ENCODE results near the gene CDK12. TPM values are rescaled to one million over a fixed set of nuclear protein-coding genes. Genes with fewer than 3 reads are reported as not detected.
"Not testable (repeated sequence)": the region's sequence is repeated elsewhere in the genome, so short reads cannot be mapped to it uniquely, and the experiment has no call there.

The CDK12 gene
- total RNA-seq, 2 donors from 2014 or later: 40.1 to 55.3 TPM

GRCh38 chr17:39531252-39531651, 70.0 kb downstream of the CDK12 start:
- Histone ChIP-seq H3K4me1 (no peaks in the 10 kb centered on the region), H3K4me3 (no peak overlapping the region), H3K27me3 (no peaks in the 10 kb centered on the region), H3K9ac (ENCODE audit: low read depth in 2 of 2, low read length in 2 of 2) (peak overlapping the region in 1 of 2 donors; percentile 18), H3K9me3 (no peaks in the 10 kb centered on the region), H3K27ac (no peak overlapping the region), H3K36me3 (peaks cover 16% of the 10 kb centered on the region)
- intact Hi-C loops (cut with DNase I): no loop called here
- DNase-seq: no peak
- no peak for TF ChIP-seq CTCF (IDR thresholded peaks at IDR 0.05)

- no peaks in the 10 kb centered on the region for H3K9me3 ChIP-seq
- DNase-seq: no peak
- H3K9ac ChIP-seq (ENCODE audit: low read depth in 2 of 2, low read length in 2 of 2): no peak overlapping the region
- no peaks in the 10 kb centered on the region for H3K4me1 ChIP-seq
- TF ChIP-seq CTCF (IDR thresholded peaks at IDR 0.05): no peak
- peaks cover 8% of the 10 kb centered on the region for H3K36me3 ChIP-seq
- intact Hi-C loops (cut with DNase I): no loop called here
- no peak overlapping the region for H3K4me3 ChIP-seq
- H3K27me3 ChIP-seq: no peaks in the 10 kb centered on the region
- no peak overlapping the region for H3K27ac ChIP-seq
These were observed 72.6 kb downstream of the CDK12 start for GRCh38 chr17:39533891-39534290.

- Histone ChIP-seq H3K9me3 (no peaks in the 10 kb centered on the region), H3K9ac (ENCODE audit: low read depth in 2 of 2, low read length in 2 of 2) (no peak overlapping the region), H3K36me3 (peaks cover 8% of the 10 kb centered on the region), H3K4me1 (no peaks in the 10 kb centered on the region), H3K27me3 (no peaks in the 10 kb centered on the region), H3K27ac (no peak overlapping the region), H3K4me3 (no peak overlapping the region)
- DNase-seq: no peak
- intact Hi-C loops (cut with DNase I): no loop called here
- no peak for TF ChIP-seq CTCF (IDR thresholded peaks at IDR 0.05)
These were observed 73.6 kb downstream of the CDK12 start for GRCh38 chr17:39534768-39535405.

- H3K4me1 ChIP-seq: no peaks in the 10 kb centered on the region
- H3K9ac ChIP-seq (ENCODE audit: low read depth in 2 of 2, low read length in 2 of 2): no peak overlapping the region
- no peaks in the 10 kb centered on the region for H3K36me3 ChIP-seq
- no peak for DNase-seq
- no peaks in the 10 kb centered on the region for H3K9me3 ChIP-seq
- H3K4me3 ChIP-seq: no peak overlapping the region
- no peak for TF ChIP-seq CTCF (IDR thresholded peaks at IDR 0.05)
- no peak overlapping the region for H3K27ac ChIP-seq
- H3K27me3 ChIP-seq: no peaks in the 10 kb centered on the region
- intact Hi-C loops (cut with DNase I): no loop called here
These were observed 75.2 kb downstream of the CDK12 start for GRCh38 chr17:39536468-39536867.

GRCh38 chr17:39537364-39537763, 76.1 kb downstream of the CDK12 start:
- DNase-seq; H3K4me3 ChIP-seq; H3K9ac ChIP-seq (ENCODE audit: low read depth in 2 of 2, low read length in 2 of 2); intact Hi-C loops (cut with DNase I); H3K4me1 ChIP-seq; H3K36me3 ChIP-seq; H3K27ac ChIP-seq; H3K9me3 ChIP-seq; H3K27me3 ChIP-seq: not testable (repeated sequence)

- Histone ChIP-seq H3K9ac (ENCODE audit: low read depth in 2 of 2, low read length in 2 of 2) (no peak overlapping the region), H3K36me3 (no peaks in the 10 kb centered on the region), H3K27ac (no peak overlapping the region), H3K9me3 (no peaks in the 10 kb centered on the region), H3K4me3 (no peak overlapping the region), H3K4me1 (no peaks in the 10 kb centered on the region), H3K27me3 (no peaks in the 10 kb centered on the region)
- no peak for DNase-seq
- no peak for TF ChIP-seq CTCF (IDR thresholded peaks at IDR 0.05)
- intact Hi-C loops (cut with DNase I): no loop called here
These were observed 77.6 kb downstream of the CDK12 start for GRCh38 chr17:39538866-39539265.
